H4 (cell line): Measurements from ENCODE around the gene RABGAP1L. TPM values are rescaled to one million over a fixed set of nuclear protein-coding genes. Genes with fewer than 3 reads are reported as not detected.
A peak's percentile ranks its signal among the peaks of the same experiment; 100 is the strongest.
"Not testable (repeated sequence)": the region's sequence is repeated elsewhere in the genome, so short reads cannot be mapped to it uniquely, and the experiment has no call there.

Experiments used
- DNase-seq: peaks from one replicate; pipeline ENCODE4 v3.0.0-alpha.2; 2015; ENCODE audit warnings: low spot score
- total RNA-seq: library from RNA; depleted of rRNA; stranded (reverse); fragments of >200 nt; shearing (Covaris generic); gene quantifications from 2 replicates; pipeline ENCODE4 v1.2.3, GENCODE V29; 2014; rRNA removed

The RABGAP1L gene
- total RNA-seq, 1 experiment from 2014 or later, result 12.7 TPM

DNA sequence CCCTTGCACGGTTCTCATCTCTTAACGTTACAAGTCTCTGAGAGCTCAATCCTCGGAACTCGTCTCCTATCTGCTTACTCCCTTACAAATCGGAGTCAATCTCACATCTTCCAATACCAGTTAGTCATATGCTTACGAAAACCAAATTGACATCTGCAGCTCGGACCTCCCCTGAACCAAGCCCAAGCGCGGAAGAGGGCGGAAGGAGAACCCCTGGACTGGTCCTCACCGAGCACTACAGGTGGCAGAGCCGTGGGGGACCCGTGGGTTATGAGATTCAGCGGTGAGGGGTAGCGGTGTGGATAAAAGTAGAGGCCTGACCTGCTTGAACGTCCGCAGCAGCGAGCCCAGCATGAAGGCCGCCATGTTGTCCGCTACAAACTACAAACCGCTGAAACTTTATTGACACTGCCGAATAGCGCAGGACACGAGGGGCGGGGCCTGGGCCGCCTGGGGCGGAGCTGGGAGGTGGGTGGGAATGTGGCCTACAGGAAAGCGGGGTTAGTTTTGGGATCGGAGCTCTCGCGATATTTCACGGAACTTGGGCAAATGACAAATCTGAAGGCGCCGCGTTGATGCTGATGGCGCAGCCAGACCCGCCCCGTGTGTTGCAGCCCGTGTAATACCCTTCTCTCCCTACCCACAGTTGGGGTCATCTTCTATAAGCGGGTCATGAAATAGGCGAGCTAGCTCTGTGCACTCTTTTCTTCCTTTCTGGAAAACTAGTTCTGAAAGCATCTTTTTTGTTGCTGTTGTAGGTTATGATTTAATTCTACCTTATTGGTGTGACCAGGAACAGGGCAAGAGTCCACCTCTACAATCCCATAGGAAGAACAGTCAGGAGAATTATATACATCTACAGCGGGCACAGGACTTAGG lies 864.0 kb downstream of the RABGAP1L start, which contains the start of gene MRPS14:
TSS of gene MRPS14 (minus strand) at position 383 of the 879 bp plus-strand sequence. CDS start at position 366, 17 bp downstream.
- DNase-seq, result peak; percentile 94

DNA sequence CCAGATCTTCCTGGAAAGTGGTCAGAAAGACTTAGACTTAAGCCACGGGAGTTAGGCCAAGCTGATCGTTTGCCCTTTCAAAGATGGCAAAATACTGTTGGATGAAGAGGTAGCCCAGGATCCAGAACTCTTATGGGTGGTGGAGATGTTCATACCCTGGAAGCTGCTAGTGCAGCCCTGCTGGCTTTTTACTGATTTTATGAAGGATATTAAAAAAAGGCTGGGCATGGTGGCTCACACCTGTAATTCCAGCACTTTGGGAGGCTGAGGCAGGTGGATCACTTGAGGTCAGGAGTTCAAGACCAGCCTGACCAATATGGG lies 864.6 kb downstream of the RABGAP1L start:
- not testable (repeated sequence) for DNase-seq

DNA sequence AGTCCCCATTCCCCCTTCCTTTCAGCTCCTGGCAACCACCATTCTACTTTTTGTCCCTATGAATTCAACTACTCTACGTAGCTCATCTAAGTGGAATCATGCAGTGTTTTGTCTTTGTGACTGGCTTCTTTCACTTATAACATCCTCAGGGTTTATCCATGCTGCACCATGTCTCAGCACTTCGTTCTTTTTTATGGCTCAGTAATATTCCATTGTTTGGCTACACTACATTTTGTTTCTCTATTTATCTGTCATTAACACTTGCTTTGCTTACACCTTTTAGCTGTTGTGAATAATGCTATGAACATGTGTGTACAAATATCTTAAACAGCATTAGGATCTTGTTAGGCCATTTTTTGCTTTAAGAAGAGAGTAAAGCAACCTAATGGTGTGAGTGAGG lies 865.5 kb downstream of the RABGAP1L start:
- DNase-seq, result no peak

DNA sequence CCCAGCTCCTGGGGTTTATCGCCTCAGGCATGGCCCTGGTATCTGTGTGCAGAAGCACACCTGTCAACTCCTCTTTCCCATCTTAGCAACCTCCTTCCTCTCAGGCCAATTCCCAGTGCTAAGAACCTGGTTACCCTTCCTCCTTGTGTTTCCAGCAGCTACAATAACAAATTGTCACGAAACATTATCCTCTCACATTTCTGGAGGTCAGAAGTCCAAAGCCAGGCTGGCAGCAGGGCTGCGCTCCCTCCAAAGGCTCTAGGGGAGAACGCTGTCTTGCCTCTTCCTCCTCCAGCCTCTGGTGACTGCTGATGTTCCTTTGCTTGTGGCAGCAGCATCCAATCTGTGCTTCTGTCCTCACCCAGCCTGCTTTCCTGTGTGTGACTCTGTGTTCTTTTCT lies 874.6 kb downstream of the RABGAP1L start:
- no peak for DNase-seq

DNA sequence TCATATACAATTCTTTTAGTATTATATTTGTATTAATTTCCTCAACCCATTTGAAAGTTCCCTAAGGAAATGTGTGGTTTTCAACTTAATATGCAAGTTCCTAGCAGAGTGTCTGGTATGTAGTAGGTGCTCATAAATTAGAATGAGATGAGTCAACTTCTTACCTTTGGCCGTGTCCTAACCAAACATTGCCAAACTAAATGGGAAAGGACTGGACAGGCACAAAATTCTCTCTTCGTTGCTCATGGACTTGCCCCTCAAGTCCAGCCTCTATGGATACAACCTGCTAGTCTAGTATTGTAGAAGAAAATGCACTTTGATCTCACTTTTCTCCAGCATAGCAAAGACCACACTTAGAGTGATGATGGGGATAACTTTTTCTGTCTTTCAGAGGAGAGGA lies 875.5 kb downstream of the RABGAP1L start:
- no peak for DNase-seq

DNA sequence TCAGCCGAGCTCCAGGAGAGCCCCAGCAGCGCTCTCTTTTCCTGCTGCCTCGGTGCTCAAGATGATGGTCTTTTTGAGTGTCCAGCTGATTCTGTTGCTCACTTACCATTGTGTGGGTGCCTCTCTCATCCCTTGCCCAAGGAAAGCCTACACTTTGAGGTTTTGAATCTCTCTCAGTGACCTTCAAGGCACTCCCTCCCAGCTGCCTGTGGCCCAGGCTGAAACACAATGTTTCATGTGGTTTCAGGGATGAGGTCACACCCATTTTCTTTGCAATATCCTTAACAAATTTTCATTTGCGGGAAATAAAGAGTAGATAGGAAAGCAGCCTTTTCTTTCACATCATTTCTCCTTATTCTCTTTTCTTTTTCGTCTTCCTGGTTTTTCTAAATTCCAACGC lies 876.5 kb downstream of the RABGAP1L start:
- DNase-seq, result no peak

DNA sequence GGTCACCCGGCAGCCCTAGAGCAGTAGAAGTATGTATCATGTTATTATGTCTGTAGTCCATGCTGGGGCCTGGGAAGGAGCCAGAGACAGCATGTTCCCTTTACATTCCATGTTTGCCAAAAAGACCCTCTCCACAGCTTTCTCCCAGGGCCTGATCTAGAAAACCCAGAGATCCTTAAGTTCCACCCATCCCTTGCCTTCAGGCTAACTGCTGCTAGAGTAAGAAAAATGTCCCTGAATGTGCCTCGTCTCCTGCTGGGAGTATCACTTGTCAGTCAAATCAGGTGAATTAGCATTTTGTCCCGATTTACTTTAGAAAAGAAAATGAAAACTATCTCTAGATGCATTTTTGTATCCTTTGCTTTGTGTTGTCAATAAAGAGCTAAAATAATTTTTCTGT lies 877.2 kb downstream of the RABGAP1L start:
- no peak for DNase-seq

DNA sequence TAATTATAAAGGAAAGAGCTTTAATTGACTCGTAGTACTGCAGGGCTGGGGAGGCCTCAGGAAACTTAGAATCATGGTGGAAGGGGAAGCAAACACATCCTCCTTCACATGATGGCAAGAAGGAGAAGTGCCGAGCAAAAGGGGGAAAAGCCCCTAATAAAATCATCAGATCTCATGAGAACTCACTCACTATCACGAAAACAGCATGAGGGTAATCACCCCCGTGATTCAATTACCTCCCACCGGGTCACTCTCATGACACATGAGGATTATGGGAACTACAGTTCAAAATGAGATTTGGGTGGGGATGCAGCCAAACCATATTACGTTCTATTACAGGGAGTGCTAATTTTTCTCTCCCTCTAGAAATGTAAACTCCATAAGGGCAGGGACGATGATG lies 878.1 kb downstream of the RABGAP1L start:
- DNase-seq, result no peak

DNA sequence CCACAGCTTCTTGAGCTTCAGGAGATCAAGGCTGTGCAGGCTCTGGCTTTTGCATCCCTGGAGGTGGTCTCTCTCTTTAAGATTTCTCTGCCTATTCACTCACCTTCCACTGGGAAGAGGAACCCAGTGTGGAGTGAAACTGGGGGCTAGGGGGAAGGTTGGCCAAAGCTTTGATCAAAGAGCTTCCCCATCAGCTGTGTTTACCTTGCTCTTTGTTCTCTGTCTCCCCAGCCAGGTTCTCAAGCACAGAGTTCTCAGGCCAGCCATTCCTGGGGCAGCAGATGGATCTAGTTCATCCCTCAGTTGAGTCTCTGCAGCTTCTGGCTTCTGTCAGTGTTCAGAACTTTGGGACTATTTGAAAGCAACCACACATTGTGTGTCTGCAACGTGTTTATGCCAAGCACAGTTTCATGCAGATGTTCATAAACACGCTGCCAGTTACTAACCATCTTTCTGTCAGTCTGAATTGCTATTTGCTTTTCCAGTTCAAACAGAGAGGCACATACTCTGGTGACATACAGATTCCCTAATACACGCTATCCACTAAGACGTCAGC lies 881.1 kb downstream of the RABGAP1L start:
- DNase-seq, result no peak

DNA sequence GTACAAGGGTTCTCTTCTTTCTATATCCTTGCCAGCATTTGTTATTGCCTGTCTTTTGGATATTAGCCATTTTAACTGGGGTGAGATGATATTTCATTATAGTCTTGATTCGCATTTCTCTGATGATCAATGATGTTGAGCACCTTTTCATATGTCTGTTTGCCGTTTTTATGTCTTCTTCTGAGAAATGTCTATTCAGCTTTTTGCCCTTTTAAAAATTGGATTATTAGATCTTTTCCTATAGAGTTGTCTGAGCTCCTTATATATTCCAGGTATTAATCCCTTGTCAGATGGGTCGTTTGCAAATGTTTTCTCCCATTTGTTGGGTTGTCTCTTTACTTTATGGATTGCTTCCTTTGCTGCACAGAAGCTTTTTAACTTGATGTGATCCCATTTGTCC lies 883.3 kb downstream of the RABGAP1L start:
- DNase-seq, result no peak

DNA sequence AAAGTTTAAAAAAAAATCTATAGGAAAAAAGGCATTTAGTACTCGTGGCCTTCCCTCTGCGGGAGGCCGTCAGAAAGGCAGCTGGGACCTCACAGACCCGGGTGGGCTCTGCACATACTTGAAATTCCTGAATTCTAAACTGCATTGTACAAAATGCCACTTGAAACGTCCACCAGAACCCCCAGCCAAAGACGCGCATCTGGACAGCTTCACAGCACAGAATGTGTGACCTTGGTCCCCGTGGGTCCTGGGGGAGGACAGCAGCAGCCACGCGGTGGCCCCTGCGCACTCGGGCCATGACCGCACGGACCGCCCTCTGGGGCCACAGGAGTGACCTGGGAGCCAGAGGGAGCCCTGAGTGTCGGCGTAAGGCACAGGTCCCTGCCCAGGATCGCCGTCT lies 884.5 kb downstream of the RABGAP1L start:
- no peak for DNase-seq

DNA sequence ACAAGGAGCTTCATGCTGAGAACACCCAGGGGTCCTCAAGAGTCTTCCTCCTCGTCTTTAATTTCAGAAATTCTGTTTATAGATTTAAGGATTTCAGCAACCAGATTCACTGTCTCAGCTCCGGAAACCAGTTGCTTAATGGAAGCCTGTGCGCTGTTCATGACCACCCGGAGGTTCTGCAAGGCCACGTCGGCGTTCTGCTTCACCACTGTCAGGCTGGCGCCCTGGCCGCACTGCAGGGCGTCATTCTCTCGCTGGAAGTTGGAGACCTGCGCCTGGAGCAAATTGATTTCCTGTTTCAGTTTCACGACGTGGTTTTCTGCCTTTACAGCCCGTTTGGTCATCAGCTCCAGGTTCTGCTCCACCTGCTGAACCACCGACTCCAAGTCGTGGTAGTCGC lies 885.3 kb downstream of the RABGAP1L start:
- DNase-seq, result not testable (repeated sequence)

Other genes starting within 250 kb of the RABGAP1L start
- gene SERPINC1, start 242.2 kb upstream of the RABGAP1L start, total RNA-seq, result not detected in 2 replicates
- 8.8 and 9.5 TPM in 2 replicates for gene RC3H1, start 137.2 kb upstream of the RABGAP1L start, total RNA-seq